Astrocyte of the cerebellum (primary cell): Measurements from ENCODE around the gene CD180.

Experiments used
- DNase-seq: peaks from one replicate; pipeline ENCODE4 v3.0.0-alpha.2; 2011; ENCODE audit warnings: low read depth
- H3K4me3 ChIP-seq: 2 replicates; pipeline ENCODE4 v1.5.1; 2011; ENCODE audit warnings: mild to moderate bottlenecking, low read depth, low read length, moderate library complexity
- CTCF ChIP-seq: IDR thresholded peaks from 2 replicates; pipeline ENCODE4 v1.5.1; 2012; ENCODE audit warnings: low read length, low read depth, moderate library complexity, mild to moderate bottlenecking; ENCODE audit errors: missing control alignments
- in situ Hi-C: cut with HindIII; loops from 2 replicates; pipeline ENCODE4 v1.10.0; 2017; ENCODE audit warnings: low sequenced_read_pairs

The CD180 gene

GRCh38 chr5:67188274-67189078 lies 8.1 kb downstream of the CD180 start:
- in situ Hi-C loops, result no loop called here
- no peak for DNase-seq
- no peak for TF ChIP-seq CTCF
- no peak overlapping the region for H3K4me3 ChIP-seq

- in situ Hi-C loops, result no loop called here
- no peak overlapping the region for H3K4me3 ChIP-seq
- DNase-seq, result no peak
- TF ChIP-seq CTCF, result no peak
These were observed 9.4 kb downstream of the CD180 start for GRCh38 chr5:67187006-67187715.

GRCh38 chr5:67183859-67184258 lies 12.7 kb downstream of the CD180 start:
- no peak for DNase-seq
- in situ Hi-C loops, result no loop called here
- no peak for TF ChIP-seq CTCF
- no peak overlapping the region for H3K4me3 ChIP-seq

- peak; percentile 24 for DNase-seq
- H3K4me3 ChIP-seq, result no peak overlapping the region
These were observed 14.3 kb downstream of the CD180 start for GRCh38 chr5:67182301-67182790.

GRCh38 chr5:67181648-67182221 lies 14.9 kb downstream of the CD180 start:
- H3K4me3 ChIP-seq, result no peak overlapping the region
- DNase-seq, result no peak
- in situ Hi-C loops, result no loop called here
- no peak for TF ChIP-seq CTCF

More at GRCh38 chr5:67182301-67182790, 14.3 kb downstream of the CD180 start:
- TF ChIP-seq CTCF, result no peak
- in situ Hi-C loops, result no loop called here

GRCh38 chr5:67179697-67180361 lies 16.8 kb downstream of the CD180 start:
- no peak for TF ChIP-seq CTCF
- in situ Hi-C loops, result no loop called here
- no peak for DNase-seq
- H3K4me3 ChIP-seq, result no peak overlapping the region
